PC-3 (cell line): Measurements from ENCODE around the gene ARNT2. TPM values are rescaled to one million over a fixed set of nuclear protein-coding genes. Genes with fewer than 3 reads are reported as not detected.

Source experiments
- ATAC-seq: fragments of 200-7000 bp; cut with Tn5 transposase; 2 replicates; pipeline ENCODE4 v1.9.1; 2020; ENCODE audit warnings: mild to moderate bottlenecking, moderate library complexity
- BruUV-seq: library from RNA; stranded (reverse); fragments of 400-500 nt; replicated peaks from 2 replicates; lab custom pipeline; 2021; lab: Mats Ljungman, UMichigan
- CTCF ChIA-PET: fragments of 300-600 bp; sonication (Branson Sonifier 250); formaldehyde crosslinking; loops from one replicate; lab custom pipeline; 2022; ENCODE audit warnings: antibody characterized with exemption; lab: Charles Lee
- POLR2A ChIA-PET: fragments of 300-600 bp; sonication (Branson Sonifier 250); formaldehyde crosslinking; loops from one replicate; lab custom pipeline; 2022; ENCODE audit warnings: antibody characterized with exemption; ENCODE audit not compliant: unreplicated experiment; lab: Charles Lee
- DNase-seq: peaks from one replicate; pipeline ENCODE4 v3.0.0-alpha.2; 2015
- H2AFZ ChIP-seq: fragments of 300-600 bp; sonication (generic); 2 replicates; pipeline ENCODE4 v1.6.0; 2016; ENCODE audit warnings: antibody characterized with exemption, low read length
- H3F3A ChIP-seq: fragments of 300-600 bp; sonication (generic); one replicate; pipeline ENCODE4 v1.6.0; 2017; ENCODE audit warnings: antibody characterized with exemption, low read length, control low read depth, mild to moderate bottlenecking; ENCODE audit not compliant: unreplicated experiment
- H3K27ac ChIP-seq: fragments of 300-600 bp; sonication (generic); 2 replicates; pipeline ENCODE4 v1.5.1; 2016; ENCODE audit warnings: mild to moderate bottlenecking, low read length
- H3K27me3 ChIP-seq: fragments of 300-600 bp; sonication (generic); 2 replicates; pipeline ENCODE4 v1.6.1; 2016; ENCODE audit warnings: low read length, mixed read lengths
- H3K36me3 ChIP-seq: fragments of 300-600 bp; sonication (generic); 2 replicates; pipeline ENCODE4 v1.6.1; 2016; ENCODE audit warnings: low read depth, mixed run types, low read length, mixed read lengths
- H3K4me1 ChIP-seq: fragments of 300-600 bp; sonication (generic); 2 replicates; pipeline ENCODE4 v1.5.1; 2016; ENCODE audit warnings: low read length; ENCODE audit not compliant: insufficient read depth
- H3K4me2 ChIP-seq: fragments of 300-600 bp; sonication (generic); 2 replicates; pipeline ENCODE4 v1.6.0; 2016; ENCODE audit warnings: low read length
- H3K4me3 ChIP-seq: fragments of 300-600 bp; sonication (generic); 2 replicates; pipeline ENCODE4 v1.5.1; 2016; ENCODE audit warnings: mild to moderate bottlenecking, low read length, mixed read lengths
- H3K79me2 ChIP-seq: fragments of 300-600 bp; sonication (generic); 2 replicates; pipeline ENCODE4 v1.6.1; 2017; ENCODE audit warnings: low read length, mixed read lengths
- H3K9ac ChIP-seq: fragments of 300-600 bp; sonication (generic); 2 replicates; pipeline ENCODE4 v1.6.0; 2016; ENCODE audit warnings: mild to moderate bottlenecking, low read length
- H3K9me2 ChIP-seq: fragments of 300-600 bp; sonication (generic); replicated peaks from 2 replicates; pipeline ENCODE4 v1.6.1; 2016; ENCODE audit warnings: mixed run types, low read length, mixed read lengths
- H3K9me3 ChIP-seq: fragments of 300-600 bp; sonication (generic); 2 replicates; pipeline ENCODE4 v1.6.1; 2016; ENCODE audit warnings: low read length, mixed read lengths
- H4K20me1 ChIP-seq: fragments of 300-600 bp; sonication (generic); 2 replicates; pipeline ENCODE4 v1.6.1; 2016; ENCODE audit warnings: low read length, mixed read lengths
- EZH2 ChIP-seq: fragments of 300-600 bp; sonication (generic); IDR thresholded peaks from one replicate; pipeline ENCODE4 v1.6.1; 2017; ENCODE audit warnings: antibody characterized with exemption, mild to moderate bottlenecking, low read length; ENCODE audit not compliant: unreplicated experiment
- EZH2phosphoT487 ChIP-seq: fragments of 300-600 bp; sonication (generic); IDR thresholded peaks from 2 replicates; pipeline ENCODE4 v1.6.1; 2018; ENCODE audit warnings: mild to moderate bottlenecking, antibody characterized with exemption, low read length, borderline replicate concordance
- intact Hi-C: fragments of 100-400 bp; cut with micrococcal nuclease; formaldehyde crosslinking; loops from 2 replicates; pipeline ENCODE4 v1.9.0; 2023
- total RNA-seq: library from RNA; depleted of rRNA; stranded (reverse); fragments of >200 nt; gene quantifications from 2 replicates; pipeline ENCODE4 v1.2.3, GENCODE V29; 2014
- TF ChIP-seq, protein P1 (sequence below): fragments of 300-600 bp; sonication (generic); conservative IDR thresholded peaks from 2 replicates; pipeline ENCODE4 v1.5.1; 2017; ENCODE audit warnings: antibody characterized with exemption, low read depth, mild to moderate bottlenecking, low read length

ARNT2 gene
- total RNA-seq, 1 experiment from 2014 or later, result 0.11 TPM

DNA sequence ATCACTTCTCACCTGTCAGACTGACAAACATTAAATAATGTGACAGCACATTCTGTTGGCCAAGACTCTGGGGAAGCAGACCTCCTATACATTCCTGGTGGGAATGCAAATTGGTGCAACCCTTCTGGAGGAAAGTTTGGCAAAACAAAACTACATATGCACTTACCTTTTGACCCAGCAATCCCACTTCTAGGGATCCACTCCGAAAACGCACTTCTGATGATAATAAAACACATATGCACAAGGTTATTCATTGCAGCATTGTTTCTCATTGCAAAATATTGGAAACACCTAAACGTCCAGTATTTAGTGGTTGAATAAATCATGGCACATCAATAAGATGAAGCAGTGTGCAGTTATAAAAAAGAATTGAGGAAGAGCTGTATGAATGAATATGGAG, 145.5 kb downstream of the ARNT2 start:
- Histone ChIP-seq H3K36me3 (no peaks in the 10 kb centered on the region), H3K27me3 (peaks cover 51% of the 10 kb centered on the region), H3K4me3 (no peak overlapping the region), H3K9ac (no peak overlapping the region), H3K79me2 (no peaks in the 10 kb centered on the region), H3F3A (no peaks in the 10 kb centered on the region), H3K4me2 (no peak overlapping the region), H2AFZ (no peak overlapping the region), H3K4me1 (peaks cover 13% of the 10 kb centered on the region; the same call in 1 of the 2 replicates), H3K9me3 (no peaks in the 10 kb centered on the region), H3K27ac (no peak overlapping the region), H4K20me1 (no peaks in the 10 kb centered on the region), H3K9me2 (no peaks in the 10 kb centered on the region)
- TF ChIP-seq EZH2 (no peak), EZH2phosphoT487 (no peak)
- TF ChIP-seq, protein P1, sequence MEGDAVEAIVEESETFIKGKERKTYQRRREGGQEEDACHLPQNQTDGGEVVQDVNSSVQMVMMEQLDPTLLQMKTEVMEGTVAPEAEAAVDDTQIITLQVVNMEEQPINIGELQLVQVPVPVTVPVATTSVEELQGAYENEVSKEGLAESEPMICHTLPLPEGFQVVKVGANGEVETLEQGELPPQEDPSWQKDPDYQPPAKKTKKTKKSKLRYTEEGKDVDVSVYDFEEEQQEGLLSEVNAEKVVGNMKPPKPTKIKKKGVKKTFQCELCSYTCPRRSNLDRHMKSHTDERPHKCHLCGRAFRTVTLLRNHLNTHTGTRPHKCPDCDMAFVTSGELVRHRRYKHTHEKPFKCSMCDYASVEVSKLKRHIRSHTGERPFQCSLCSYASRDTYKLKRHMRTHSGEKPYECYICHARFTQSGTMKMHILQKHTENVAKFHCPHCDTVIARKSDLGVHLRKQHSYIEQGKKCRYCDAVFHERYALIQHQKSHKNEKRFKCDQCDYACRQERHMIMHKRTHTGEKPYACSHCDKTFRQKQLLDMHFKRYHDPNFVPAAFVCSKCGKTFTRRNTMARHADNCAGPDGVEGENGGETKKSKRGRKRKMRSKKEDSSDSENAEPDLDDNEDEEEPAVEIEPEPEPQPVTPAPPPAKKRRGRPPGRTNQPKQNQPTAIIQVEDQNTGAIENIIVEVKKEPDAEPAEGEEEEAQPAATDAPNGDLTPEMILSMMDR, result no peak
- ATAC-seq (no peak), DNase-seq (no peak)
- ChIA-PET POLR2A (no interaction called here), CTCF (no interaction called here)
- BruUV-seq, result no TSS peak
- intact Hi-C loops, result no loop called here

DNA sequence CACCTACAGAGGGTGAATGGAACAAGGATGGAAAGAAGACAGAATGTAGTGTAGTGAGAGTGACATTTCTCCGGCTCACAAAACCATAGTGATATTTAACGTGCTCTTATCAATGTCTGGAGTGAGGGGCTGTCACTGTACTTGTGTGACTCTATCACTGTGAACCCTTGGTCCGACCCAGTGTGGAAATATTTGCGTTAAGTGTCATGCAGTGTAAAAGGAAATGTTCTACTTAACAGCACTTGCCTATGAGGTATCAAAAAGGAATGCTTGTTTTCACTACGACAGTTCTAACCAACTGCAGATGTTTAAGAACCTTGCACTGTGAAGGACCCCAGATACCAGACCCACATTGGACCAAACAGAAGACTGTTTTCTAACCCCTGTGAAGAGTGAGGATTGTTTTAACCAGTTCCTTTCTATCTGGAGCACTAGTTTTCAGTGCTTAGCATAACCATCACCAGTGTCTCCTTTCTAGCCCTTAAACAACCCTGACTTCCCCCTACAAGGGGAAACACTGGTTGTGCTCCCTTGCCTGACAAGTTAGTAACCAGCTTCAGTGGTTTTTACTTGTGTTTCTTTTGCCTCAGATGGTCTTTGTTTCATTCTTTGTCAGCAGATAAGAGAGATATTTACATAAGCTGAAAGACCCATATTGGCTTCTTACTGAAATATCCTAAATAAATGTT, 146.2 kb downstream of the ARNT2 start:
- H3F3A ChIP-seq, result no peaks in the 10 kb centered on the region
- 0 out of 2 replicates have a peak overlapping the region, but pooled peaks have one; percentile 3 for H3K4me2 ChIP-seq
- TF ChIP-seq EZH2, result no peak
- TF ChIP-seq, protein P1, result no peak
- no peak for TF ChIP-seq EZH2phosphoT487
- ChIA-PET POLR2A (no interaction called here), CTCF (no interaction called here)
- BruUV-seq, result no TSS peak
- peaks cover 44% of the 10 kb centered on the region for H3K27me3 ChIP-seq
- DNase-seq (peak; percentile 51), ATAC-seq (no peak)
- no peaks in the 10 kb centered on the region for H3K9me3 ChIP-seq
- no peaks in the 10 kb centered on the region for H3K9me2 ChIP-seq
- H3K4me1 ChIP-seq, result peaks cover 13% of the 10 kb centered on the region; the same call in 1 of the 2 replicates
- H3K4me3 ChIP-seq, result no peak overlapping the region
- H3K27ac ChIP-seq, result no peak overlapping the region
- no peak overlapping the region for H2AFZ ChIP-seq
- H3K9ac ChIP-seq, result no peak overlapping the region
- H3K36me3 ChIP-seq, result no peaks in the 10 kb centered on the region
- H4K20me1 ChIP-seq, result no peaks in the 10 kb centered on the region
- no peaks in the 10 kb centered on the region for H3K79me2 ChIP-seq
- intact Hi-C loops, result no loop called here

DNA sequence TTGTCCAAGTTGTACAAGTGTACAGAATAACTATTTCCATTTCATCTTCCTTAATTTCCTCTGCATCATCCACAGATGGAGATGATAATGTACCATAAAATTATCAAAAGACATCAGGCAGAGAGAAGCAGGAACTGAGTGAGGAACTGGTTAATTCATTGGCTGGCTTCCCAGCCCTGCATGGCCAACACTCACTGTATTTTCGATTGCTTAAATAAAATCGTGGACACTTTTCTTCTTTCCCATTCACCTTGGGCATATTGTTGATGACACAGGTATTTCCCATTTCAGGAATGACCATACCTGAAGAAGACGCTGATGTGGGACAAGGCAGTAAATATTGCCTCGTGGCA, 146.7 kb downstream of the ARNT2 start:
- BruUV-seq, result no TSS peak
- POLR2A ChIA-PET, result no interaction called here
- H4K20me1 ChIP-seq, result no peaks in the 10 kb centered on the region
- 0 out of 2 replicates have a peak overlapping the region, but pooled peaks have one; percentile 3 for H3K4me2 ChIP-seq
- H3K79me2 ChIP-seq, result no peaks in the 10 kb centered on the region
- no peak overlapping the region for H3K4me3 ChIP-seq
- peaks cover 13% of the 10 kb centered on the region; the same call in 1 of the 2 replicates for H3K4me1 ChIP-seq
- H3K36me3 ChIP-seq, result no peaks in the 10 kb centered on the region
- H3F3A ChIP-seq, result no peaks in the 10 kb centered on the region
- no peak overlapping the region for H3K27ac ChIP-seq
- H2AFZ ChIP-seq, result no peak overlapping the region
- peaks cover 39% of the 10 kb centered on the region for H3K27me3 ChIP-seq
- peak; percentile 39 for DNase-seq
- CTCF ChIA-PET, result no interaction called here
- intact Hi-C loops, result no loop called here
- no peak overlapping the region for H3K9ac ChIP-seq
- H3K9me3 ChIP-seq, result no peaks in the 10 kb centered on the region
- TF ChIP-seq, protein P1, result no peak
- TF ChIP-seq EZH2phosphoT487, result no peak
- no peak for TF ChIP-seq EZH2
- ATAC-seq, result no peak
- H3K9me2 ChIP-seq, result no peaks in the 10 kb centered on the region
